Vagina (tissue), 2 donors: ENCODE measurements around the gene HNRNPH1. TPM values are rescaled to one million over a fixed set of nuclear protein-coding genes. Genes with fewer than 3 reads are reported as not detected.
"Not testable (repeated sequence)": the region's sequence is repeated elsewhere in the genome, so short reads cannot be mapped to it uniquely, and the experiment has no call there.

Source experiments
- DNase-seq, 2 donors: peaks; one replicate each; pipeline ENCODE4 v3.0.0-alpha.2; 2017; ENCODE audit errors: extremely low spot score in 2 of 2
- H3K27ac ChIP-seq: fragments of 200-600 bp; sonication (generic); one replicate; pipeline ENCODE4 v1.5.1; 2019
- H3K27me3 ChIP-seq: fragments of 200-600 bp; sonication (generic); one replicate; pipeline ENCODE4 v1.5.1; 2019
- H3K36me3 ChIP-seq, 2 donors: fragments of 200-600 bp; sonication (generic); one replicate each; pipeline ENCODE4 v1.5.1; 2017 to 2019
- H3K4me1 ChIP-seq: fragments of 200-600 bp; sonication (generic); one replicate; pipeline ENCODE4 v1.5.1; 2019
- H3K4me3 ChIP-seq, 2 donors: fragments of 200-600 bp; sonication (generic); 1 replicate in 1 of 2; 2 replicates in 1 of 2; pipeline ENCODE4 v1.5.1; 2016 to 2019
- H3K9me3 ChIP-seq: fragments of 200-600 bp; sonication (generic); one replicate; pipeline ENCODE4 v1.5.1; 2019
- CTCF ChIP-seq, 3 experiments: fragments of 450-650 bp in 2 of 3; fragments of 200-600 bp in 1 of 3; sonication (generic) in 1 of 3; IDR thresholded peaks; one replicate each; pipeline ENCODE4 v1.5.1; 2017 to 2019; ENCODE audit warnings: antibody characterized with exemption in 3 of 3, mild to moderate bottlenecking in 2 of 3, moderate library complexity in 2 of 3
- POLR2A ChIP-seq, 2 donors: fragments of 450-650 bp; IDR thresholded peaks; one replicate each; pipeline ENCODE4 v1.6.1; 2017; ENCODE audit warnings: antibody characterized with exemption in 2 of 2, mild to moderate bottlenecking in 2 of 2, moderate library complexity in 2 of 2
- POLR2AphosphoS5 ChIP-seq, 2 donors: sonication (generic); formaldehyde crosslinking; IDR thresholded peaks; one replicate each; pipeline ENCODE4 v1.9.0; 2017; ENCODE audit warnings: antibody characterized with exemption in 2 of 2, mild to moderate bottlenecking in 2 of 2, low read depth in 1 of 2; ENCODE audit not compliant: insufficient read depth in 1 of 2
- intact Hi-C: fragments of 100-400 bp; cut with DNase I; formaldehyde crosslinking; loops from one replicate; pipeline ENCODE4 v1.15.1; 2023
- total RNA-seq: library from RNA; depleted of rRNA; stranded (reverse); fragments of >200 nt; gene quantifications from one replicate; pipeline ENCODE4 v1.2.3, GENCODE V29; 2016

HNRNPH1 gene
- total RNA-seq, 1 donor from 2014 or later, result 483 TPM

GRCh38 chr5:179648410-179648809 is 24.9 kb upstream of the HNRNPH1 start:
- H3K4me1 ChIP-seq, result no peaks in the 10 kb centered on the region
- no peaks in the 10 kb centered on the region for H3K36me3 ChIP-seq
- H3K27ac ChIP-seq, result no peak overlapping the region
- H3K9me3 ChIP-seq, result no peaks in the 10 kb centered on the region
- no peaks in the 10 kb centered on the region for H3K27me3 ChIP-seq
- intact Hi-C loops, result no loop called here
- no peak for DNase-seq
- no peak overlapping the region for H3K4me3 ChIP-seq
- no peak for TF ChIP-seq CTCF (IDR thresholded peaks at IDR 0.05)
- no peak for TF ChIP-seq POLR2A (IDR thresholded peaks at IDR 0.05)
- no peak for TF ChIP-seq POLR2AphosphoS5 (IDR thresholded peaks at IDR 0.05; ENCODE audit: insufficient read depth in 1 of 2, low read depth in 1 of 2)

- H3K9me3 ChIP-seq, H3K4me1 ChIP-seq, H3K4me3 ChIP-seq, DNase-seq, H3K27ac ChIP-seq, H3K36me3 ChIP-seq, intact Hi-C loops, H3K27me3 ChIP-seq: not testable (repeated sequence)
These were observed 21.3 kb upstream of the HNRNPH1 start for GRCh38 chr5:179644766-179645165.

- H3K36me3 ChIP-seq, DNase-seq, H3K27ac ChIP-seq, H3K4me1 ChIP-seq, H3K9me3 ChIP-seq, H3K27me3 ChIP-seq, intact Hi-C loops, H3K4me3 ChIP-seq: not testable (repeated sequence)
These were observed 19.9 kb upstream of the HNRNPH1 start for GRCh38 chr5:179643141-179643920.

- H3K9me3 ChIP-seq, H3K4me1 ChIP-seq, H3K36me3 ChIP-seq, DNase-seq, intact Hi-C loops, H3K27ac ChIP-seq, H3K27me3 ChIP-seq, H3K4me3 ChIP-seq: not testable (repeated sequence)
These were observed 19.2 kb upstream of the HNRNPH1 start for GRCh38 chr5:179642626-179643025.

GRCh38 chr5:179641745-179642144 is 18.3 kb upstream of the HNRNPH1 start:
- H3K4me3 ChIP-seq, intact Hi-C loops, DNase-seq, H3K4me1 ChIP-seq, H3K9me3 ChIP-seq, H3K36me3 ChIP-seq, H3K27ac ChIP-seq, H3K27me3 ChIP-seq: not testable (repeated sequence)

- peak in 1 of 2 donors; percentile 60 for TF ChIP-seq POLR2AphosphoS5 (IDR thresholded peaks at IDR 0.05; ENCODE audit: insufficient read depth in 1 of 2, low read depth in 1 of 2)
- H3K27me3 ChIP-seq, H3K9me3 ChIP-seq, H3K4me3 ChIP-seq, DNase-seq, H3K27ac ChIP-seq, intact Hi-C loops, H3K4me1 ChIP-seq, H3K36me3 ChIP-seq: not testable (repeated sequence)
These were observed 15.8 kb upstream of the HNRNPH1 start for GRCh38 chr5:179639296-179639695.

GRCh38 chr5:179634370-179635172 is 11.1 kb upstream of the HNRNPH1 start:
- DNase-seq, intact Hi-C loops, H3K27me3 ChIP-seq, H3K27ac ChIP-seq, H3K36me3 ChIP-seq, H3K9me3 ChIP-seq, H3K4me1 ChIP-seq, H3K4me3 ChIP-seq: not testable (repeated sequence)

- H3K4me1 ChIP-seq, H3K27ac ChIP-seq, H3K36me3 ChIP-seq, H3K9me3 ChIP-seq, DNase-seq, intact Hi-C loops, H3K27me3 ChIP-seq: not testable (repeated sequence)
- H3K4me3 ChIP-seq, result peak overlapping the region; percentile 26 to 35
These were observed 10.3 kb upstream of the HNRNPH1 start for GRCh38 chr5:179633501-179634369.
